HG03575 (cell line): ENCODE measurements around the gene DGKB.

ENCODE experiments used
- ATAC-seq: cut with Tn5 transposase; IDR thresholded peaks from one replicate; pipeline ENCODE4 v1.9.1; 2021; ENCODE audit not compliant: unreplicated experiment, insufficient number of reproducible peaks, low FRiP score; ENCODE audit errors: extremely low read depth

DGKB gene

GRCh38 chr7:14380881-14381280, 521.7 kb downstream of the DGKB start:
- no peak for ATAC-seq

- ATAC-seq: no peak
Observed at GRCh38 chr7:14377646-14378266, 524.8 kb downstream of the DGKB start.

- no peak for ATAC-seq
Observed at GRCh38 chr7:14376711-14377110, 525.8 kb downstream of the DGKB start.

GRCh38 chr7:14375998-14376397, 526.6 kb downstream of the DGKB start:
- no peak for ATAC-seq

GRCh38 chr7:14374336-14374735, 528.2 kb downstream of the DGKB start:
- no peak for ATAC-seq

GRCh38 chr7:14368285-14368684, 534.3 kb downstream of the DGKB start:
- ATAC-seq: no peak

GRCh38 chr7:14351167-14351566, 551.4 kb downstream of the DGKB start:
- ATAC-seq: no peak

- no peak for ATAC-seq
Observed at GRCh38 chr7:14341200-14341775, 561.3 kb downstream of the DGKB start.

- ATAC-seq: no peak
Observed at GRCh38 chr7:14340393-14341074, 562.0 kb downstream of the DGKB start.

- no peak for ATAC-seq
Observed at GRCh38 chr7:14339861-14340260, 562.7 kb downstream of the DGKB start.

- ATAC-seq: no peak
Observed at GRCh38 chr7:14336256-14336655, 566.3 kb downstream of the DGKB start.

- ATAC-seq: no peak
Observed at GRCh38 chr7:14332155-14332554, 570.4 kb downstream of the DGKB start.

- ATAC-seq: no peak
Observed at GRCh38 chr7:14324767-14325166, 577.8 kb downstream of the DGKB start.

GRCh38 chr7:14322724-14323123, 579.8 kb downstream of the DGKB start:
- ATAC-seq: no peak

GRCh38 chr7:14321947-14322346, 580.6 kb downstream of the DGKB start:
- ATAC-seq: no peak

- ATAC-seq: no peak
Observed at GRCh38 chr7:14309432-14309831, 593.1 kb downstream of the DGKB start.

- ATAC-seq: no peak
Observed at GRCh38 chr7:14305233-14305866, 597.2 kb downstream of the DGKB start.

- no peak for ATAC-seq
Observed at GRCh38 chr7:14303536-14303935, 599.0 kb downstream of the DGKB start.

GRCh38 chr7:14294637-14295036, 607.9 kb downstream of the DGKB start:
- no peak for ATAC-seq

GRCh38 chr7:14293434-14293833, 609.1 kb downstream of the DGKB start:
- no peak for ATAC-seq
